ENCODE measurements around the gene HCFC1.

The HCFC1 gene

DNA sequence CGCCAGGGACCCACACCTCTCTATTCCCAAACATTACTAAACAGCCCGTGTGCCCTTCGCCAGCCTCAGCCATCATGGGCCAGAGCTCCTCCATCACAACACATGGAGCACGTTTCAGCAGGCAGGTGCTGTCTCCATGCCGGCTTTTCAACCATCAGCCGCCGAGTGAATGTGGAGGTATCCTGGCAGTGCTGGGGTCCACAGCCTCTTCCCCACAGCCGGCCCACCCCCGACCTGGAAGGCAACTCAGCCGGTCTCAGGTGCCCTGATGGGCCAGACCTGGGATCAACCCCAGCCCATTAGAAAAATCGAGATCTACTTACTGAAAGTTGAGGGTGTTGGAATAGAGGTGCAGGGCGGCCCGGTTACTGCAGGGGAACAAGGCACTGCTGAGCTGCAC, 39.9 kb downstream of the HCFC1 start:
- H3K4me3 ChIP-seq (ENCODE audit: low read depth, low read length) = no peak overlapping the region
- TF ChIP-seq, protein P1, sequence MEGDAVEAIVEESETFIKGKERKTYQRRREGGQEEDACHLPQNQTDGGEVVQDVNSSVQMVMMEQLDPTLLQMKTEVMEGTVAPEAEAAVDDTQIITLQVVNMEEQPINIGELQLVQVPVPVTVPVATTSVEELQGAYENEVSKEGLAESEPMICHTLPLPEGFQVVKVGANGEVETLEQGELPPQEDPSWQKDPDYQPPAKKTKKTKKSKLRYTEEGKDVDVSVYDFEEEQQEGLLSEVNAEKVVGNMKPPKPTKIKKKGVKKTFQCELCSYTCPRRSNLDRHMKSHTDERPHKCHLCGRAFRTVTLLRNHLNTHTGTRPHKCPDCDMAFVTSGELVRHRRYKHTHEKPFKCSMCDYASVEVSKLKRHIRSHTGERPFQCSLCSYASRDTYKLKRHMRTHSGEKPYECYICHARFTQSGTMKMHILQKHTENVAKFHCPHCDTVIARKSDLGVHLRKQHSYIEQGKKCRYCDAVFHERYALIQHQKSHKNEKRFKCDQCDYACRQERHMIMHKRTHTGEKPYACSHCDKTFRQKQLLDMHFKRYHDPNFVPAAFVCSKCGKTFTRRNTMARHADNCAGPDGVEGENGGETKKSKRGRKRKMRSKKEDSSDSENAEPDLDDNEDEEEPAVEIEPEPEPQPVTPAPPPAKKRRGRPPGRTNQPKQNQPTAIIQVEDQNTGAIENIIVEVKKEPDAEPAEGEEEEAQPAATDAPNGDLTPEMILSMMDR (IDR thresholded peaks at IDR 0.05; ENCODE audit: insufficient read depth, low read depth, low read length, missing control alignments) = no peak
- DNase-seq (ENCODE audit: low read depth) = no peak

DNA sequence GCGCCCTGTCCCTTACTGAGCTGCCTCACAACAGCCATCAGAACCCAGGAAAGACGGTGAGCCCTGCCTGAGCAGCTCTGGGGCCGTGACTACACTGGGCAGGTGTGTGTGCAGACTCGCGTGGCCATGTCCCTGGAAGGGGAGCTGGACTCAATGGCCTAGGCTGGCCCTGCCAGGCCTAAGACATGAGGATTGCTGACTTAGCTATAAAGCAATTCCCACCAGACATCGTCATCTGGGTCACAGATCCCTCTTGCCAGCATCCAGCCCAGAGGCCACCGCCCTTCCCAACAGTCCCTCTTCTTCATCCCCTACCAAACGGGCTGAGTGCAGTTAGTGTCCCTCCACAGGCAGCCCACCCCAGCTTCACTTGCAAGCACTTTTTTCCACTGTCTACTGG, 40.5 kb downstream of the HCFC1 start:
- H3K4me3 ChIP-seq (ENCODE audit: low read depth, low read length) = no peak overlapping the region
- TF ChIP-seq, protein P1 (IDR thresholded peaks at IDR 0.05; ENCODE audit: insufficient read depth, low read depth, low read length, missing control alignments) = no peak
- DNase-seq (ENCODE audit: low read depth) = no peak

DNA sequence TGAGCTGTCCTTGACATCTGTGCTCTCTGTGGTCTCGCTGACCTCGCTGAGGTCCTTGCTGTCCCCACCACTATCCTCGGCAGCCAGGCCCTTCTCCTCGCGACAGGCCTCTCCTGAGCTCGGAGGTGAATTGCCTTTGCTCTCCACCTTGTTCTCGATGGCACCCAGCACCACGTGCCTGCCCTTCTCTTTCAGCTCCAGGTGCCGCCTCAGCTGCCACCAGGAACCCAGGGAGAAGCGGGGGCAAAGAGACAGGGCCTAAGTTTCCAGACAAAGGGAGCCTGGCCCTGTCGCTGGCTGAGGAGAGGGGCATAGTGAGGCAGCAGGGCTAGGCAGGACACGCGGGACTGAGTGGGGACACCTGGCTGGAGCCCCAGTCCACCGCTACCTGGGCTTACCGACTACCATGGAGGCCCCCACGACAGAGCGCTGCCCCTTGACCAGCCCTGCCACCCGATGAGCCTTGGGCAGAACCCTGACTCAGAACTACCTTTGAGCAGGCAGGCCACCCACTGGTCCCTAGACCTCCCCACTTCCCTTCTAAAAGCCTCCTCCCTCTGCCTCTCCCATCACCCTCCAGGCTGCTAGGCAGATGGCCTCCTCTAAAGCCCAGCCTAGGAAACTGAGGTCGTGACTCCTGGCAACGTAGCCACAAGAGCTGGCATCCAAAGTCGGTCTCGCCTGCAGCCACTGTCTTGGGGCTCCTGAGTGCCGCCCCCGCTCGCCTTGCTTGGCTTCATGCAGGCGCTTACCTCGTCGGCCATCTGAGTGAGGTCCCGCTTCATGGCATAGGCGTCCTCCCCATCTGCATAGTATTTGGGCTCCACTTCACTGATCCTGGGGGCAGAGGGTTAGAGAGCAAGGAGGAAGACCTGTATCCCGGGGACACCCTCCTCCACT, 41.4 kb downstream of the HCFC1 start:
- no peak for DNase-seq (ENCODE audit: low read depth)
- TF ChIP-seq, protein P1 (IDR thresholded peaks at IDR 0.05; ENCODE audit: insufficient read depth, low read depth, low read length, missing control alignments) = no peak
- H3K4me3 ChIP-seq (ENCODE audit: low read depth, low read length) = no peak overlapping the region

DNA sequence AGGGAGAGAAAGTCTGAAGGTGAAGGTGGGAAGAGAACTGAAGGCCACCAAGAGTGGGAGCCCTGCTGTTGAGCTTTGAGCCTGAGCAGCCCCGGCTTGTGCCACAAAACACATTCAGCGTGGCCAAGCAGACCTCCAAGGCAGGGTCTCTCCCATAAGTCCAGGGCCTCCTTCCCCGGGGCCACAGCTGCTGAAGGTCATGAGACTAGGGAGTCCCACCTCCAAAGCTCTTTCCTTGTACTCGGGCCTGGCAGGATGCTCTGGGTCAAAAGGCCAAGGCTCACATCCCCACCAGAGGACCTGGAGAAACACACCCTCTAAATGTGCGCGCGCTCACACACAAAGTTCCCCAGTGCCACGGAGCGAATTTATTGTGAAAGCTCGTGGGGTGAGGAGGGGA, 42.0 kb downstream of the HCFC1 start:
- H3K4me3 ChIP-seq (ENCODE audit: low read depth, low read length) = peak overlapping the region; percentile 64
- no peak for DNase-seq (ENCODE audit: low read depth)
- TF ChIP-seq, protein P1 (IDR thresholded peaks at IDR 0.05; ENCODE audit: insufficient read depth, low read depth, low read length, missing control alignments) = no peak

DNA sequence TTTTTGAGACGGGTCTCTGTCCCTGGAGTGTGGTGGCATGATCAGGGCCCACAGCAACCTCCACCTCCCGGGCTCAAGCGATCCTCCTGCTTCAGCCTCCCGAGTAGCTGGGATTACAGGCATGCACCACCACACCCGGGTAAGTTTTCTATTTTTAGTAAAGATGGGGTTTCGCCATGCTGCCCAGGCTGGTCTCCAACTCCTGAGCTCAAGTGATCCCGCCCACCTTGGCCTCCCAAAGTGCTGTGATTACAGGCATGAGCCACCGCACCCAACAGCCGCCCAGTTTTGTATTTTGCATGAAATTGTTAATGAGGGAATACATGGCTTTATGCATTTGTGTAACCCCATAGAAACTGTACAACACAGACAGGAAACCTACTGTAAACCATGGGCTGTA, 42.8 kb downstream of the HCFC1 start:
- DNase-seq (ENCODE audit: low read depth) = no peak
- TF ChIP-seq, protein P1 (IDR thresholded peaks at IDR 0.05; ENCODE audit: insufficient read depth, low read depth, low read length, missing control alignments) = no peak
- H3K4me3 ChIP-seq (ENCODE audit: low read depth, low read length) = peak overlapping the region; percentile 64

DNA sequence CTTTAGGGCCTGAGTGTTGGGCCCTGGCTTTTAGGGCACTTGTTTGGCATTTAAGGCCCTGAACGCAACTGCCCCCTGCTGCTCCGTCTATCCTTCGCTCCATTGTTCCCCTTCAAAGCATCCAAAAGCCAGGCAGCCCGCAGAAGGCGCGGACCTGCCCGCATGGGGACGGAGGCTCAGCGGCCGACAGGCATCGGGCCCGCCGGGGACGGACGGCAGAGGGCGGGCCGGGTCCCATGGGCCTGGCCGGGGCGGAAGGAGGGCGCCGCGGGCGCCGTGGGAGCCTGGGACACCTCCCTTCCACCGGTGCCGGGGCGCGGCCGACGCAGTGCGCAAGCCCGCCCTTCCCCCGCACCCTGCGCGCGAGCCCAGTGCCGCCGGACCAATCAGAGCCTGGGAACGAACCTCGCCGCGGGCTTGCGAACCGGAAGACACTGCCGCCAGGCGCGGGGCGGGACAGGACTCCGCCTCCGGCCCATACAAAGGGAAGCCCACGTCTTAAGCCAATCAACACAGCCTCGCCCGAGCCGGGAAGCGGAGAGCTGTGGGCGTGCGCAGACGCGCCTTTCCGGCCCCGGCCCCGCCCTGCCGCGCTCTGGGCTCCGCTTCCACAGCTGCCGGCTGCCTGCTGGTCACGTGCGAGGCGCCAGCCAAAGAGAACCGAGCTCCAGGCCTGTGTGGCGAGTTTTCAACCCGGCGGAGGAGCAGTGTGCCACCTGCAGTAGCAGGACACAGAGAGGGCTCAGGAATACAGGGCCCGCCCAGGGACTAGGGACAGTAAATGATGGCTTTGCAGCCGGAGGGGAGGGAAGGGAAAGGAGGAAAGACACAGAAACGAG, 43.5 kb downstream of the HCFC1 start:
- H3K4me3 ChIP-seq (ENCODE audit: low read depth, low read length) = peak overlapping the region; percentile 80
- TF ChIP-seq, protein P1 (IDR thresholded peaks at IDR 0.05; ENCODE audit: insufficient read depth, low read depth, low read length, missing control alignments) = no peak
- DNase-seq (ENCODE audit: low read depth) = peak; percentile 99

Data from GM12865 (cell line).